HepG2 (cell line): ENCODE data around the gene HAPLN1. TPM values are rescaled to one million over a fixed set of nuclear protein-coding genes. Genes with fewer than 3 reads are reported as not detected.

Source experiments
- ATAC-seq: fragments of 200-7000 bp; cut with Tn5 transposase; 3 replicates; pipeline ENCODE4 v1.9.1; 2020; ENCODE audit warnings: mild to moderate bottlenecking, moderate library complexity
- BruUV-seq: library from RNA; stranded (reverse); fragments of 400-500 nt; replicated peaks from 2 replicates; lab custom pipeline; 2021; lab: Mats Ljungman, UMichigan
- CTCF ChIA-PET: fragments of 300-600 bp; formaldehyde crosslinking; extraction: SDS; loops from one replicate; lab custom pipeline; 2021; ENCODE audit warnings: low total read pairs, inconsistent platforms, low intra/inter-chr PET ratio; lab: Yijun Ruan, JAX
- POLR2A ChIA-PET: fragments of 350-600 bp; sonication (Branson Sonifier 250); formaldehyde crosslinking; loops from one replicate; lab custom pipeline; 2020; ENCODE audit warnings: antibody characterized with exemption, inconsistent platforms; lab: Yijun Ruan, JAX
- DNase-seq: peaks from one replicate; pipeline ENCODE4 v3.0.0-alpha.2; 2015; ENCODE audit warnings: low spot score
- FAIRE-seq: peaks from 3 replicates; lab custom pipeline; 2011; peaks lifted over from hg19 to GRCh38; lab: Jason Lieb, UNC
- H2AFZ ChIP-seq: one replicate; pipeline ENCODE4 v1.6.1; 2011; ENCODE audit warnings: low read length, inconsistent platforms
- H3K27ac ChIP-seq: fragments of 300-600 bp; 3 replicates; pipeline ENCODE4 v1.8.0; 2011; ENCODE audit warnings: mixed run types, mild to moderate bottlenecking, mixed read lengths, low read length, inconsistent platforms; ENCODE audit not compliant: insufficient read depth; ENCODE audit errors: extremely low read length
- H3K27me3 ChIP-seq, 2 experiments: fragments of 200-600 bp in 1 of 2; 2 replicates in 1 of 2; 3 replicates in 1 of 2; pipeline versions ENCODE4 v1.6.0 to v1.8.0; 2011; ENCODE audit warnings: low read length in 2 of 2, mild to moderate bottlenecking in 2 of 2, moderate library complexity in 2 of 2, inconsistent platforms in 1 of 2; ENCODE audit not compliant: insufficient read depth in 2 of 2, control insufficient read depth in 1 of 2
- H3K36me3 ChIP-seq, 2 experiments: fragments of 200-600 bp in 1 of 2; replicated peaks in 1 of 2; 2 replicates in 1 of 2; 3 replicates in 1 of 2; pipeline versions ENCODE4 v1.5.1 to v1.8.0; 2011; ENCODE audit warnings: low read length in 2 of 2, inconsistent platforms in 1 of 2; ENCODE audit not compliant: insufficient read depth in 2 of 2, control insufficient read depth in 1 of 2
- H3K4me1 ChIP-seq: 2 replicates; pipeline ENCODE4 v1.5.1; 2012; ENCODE audit warnings: low read length, inconsistent platforms; ENCODE audit not compliant: insufficient read depth
- H3K4me2 ChIP-seq: 2 replicates; pipeline ENCODE4 v1.6.0; 2011; ENCODE audit warnings: low read depth, low read length, inconsistent platforms
- H3K4me3 ChIP-seq, 3 experiments: fragments of 200-600 bp in 1 of 3; sonication (generic), shearing (Covaris generic) in 1 of 3; replicated peaks in 1 of 3; 2 replicates each; pipeline ENCODE4 v1.5.1; 2011 to 2016; ENCODE audit warnings: low read length in 3 of 3, inconsistent platforms in 2 of 3, low read depth in 2 of 3, mild to moderate bottlenecking in 2 of 3, control low read depth in 1 of 3, mixed read lengths in 1 of 3; ENCODE audit not compliant: insufficient read depth in 1 of 3
- H3K79me2 ChIP-seq: one replicate; pipeline ENCODE4 v1.6.1; 2011; ENCODE audit warnings: low read length, inconsistent platforms; ENCODE audit not compliant: insufficient read depth
- H3K9ac ChIP-seq: 2 replicates; pipeline ENCODE4 v1.6.0; 2011; ENCODE audit warnings: mild to moderate bottlenecking, low read depth, low read length, inconsistent platforms; ENCODE audit not compliant: insufficient read depth
- H3K9me3 ChIP-seq: 2 replicates; pipeline ENCODE4 v1.5.1; 2012; ENCODE audit warnings: mild to moderate bottlenecking, low read length
- H4K20me1 ChIP-seq: 2 replicates; pipeline ENCODE4 v1.6.0; 2011; ENCODE audit warnings: inconsistent platforms, mild to moderate bottlenecking, low read length, moderate library complexity; ENCODE audit not compliant: insufficient read depth
- GRHL1 ChIP-seq: sonication (generic); formaldehyde crosslinking; conservative IDR thresholded peaks from 2 replicates; pipeline ENCODE4 v1.8.0; 2022; ENCODE audit warnings: missing genetic modification reagents
- GTF3A ChIP-seq: sonication (generic); formaldehyde crosslinking; conservative IDR thresholded peaks from 2 replicates; pipeline ENCODE4 v1.4.0; 2020; ENCODE audit warnings: mild to moderate bottlenecking, missing genetic modification reagents
- RAD21 ChIP-seq: fragments of 450-650 bp; formaldehyde crosslinking; IDR thresholded peaks from 2 replicates; pipeline ENCODE4 v1.5.0; 2020; ENCODE audit warnings: mild to moderate bottlenecking
- ZNF331 ChIP-seq: sonication (generic); formaldehyde crosslinking; IDR thresholded peaks from 2 replicates; pipeline ENCODE4 v1.4.0; 2020; ENCODE audit warnings: missing genetic modification reagents
- WGBS: methylation state at CpG from one replicate; pipeline ENCODE4 v1.1.6; 2017; ENCODE audit warnings: low lambda C conversion rate; 5-methylcytosine and 5-hydroxymethylcytosine counted together
- in situ Hi-C: cut with HindIII; loops from 2 replicates; pipeline ENCODE4 v1.10.0; 2017; ENCODE audit warnings: low pct_unique_long_range_greater_than_20kb; ENCODE audit not compliant: extremely low pct_ligation_motif_present
- intact Hi-C: fragments of 100-400 bp; cut with micrococcal nuclease; formaldehyde crosslinking; loops from one replicate; pipeline ENCODE4 v1.10.0; 2022; ENCODE audit not compliant: unreplicated experiment
- polyA plus RNA-seq, 8 experiments: library from polyadenylated mRNA; depleted of rRNA in 3 of 8; stranded (reverse) in 7 of 8; unstranded in 1 of 8; fragments of >200 nt; fragmentation: Illumina TruSeq in 4 of 8; extraction: Trizol in 4 of 8; gene quantifications; 2 replicates each; pipeline versions ENCODE4 v1.2.1 to v1.2.3, GENCODE V29; 2011 to 2016; ENCODE audit warnings: low read depth in 4 of 8, missing spikeins in 1 of 8, mixed read lengths in 1 of 8; ENCODE audit not compliant: insufficient read depth in 1 of 8
- total RNA-seq, 5 experiments: library from RNA; depleted of rRNA; stranded (reverse); fragments of >200 nt; fragmentation: Illumina TruSeq; extraction: Trizol; gene quantifications; 2 replicates each; pipeline ENCODE4 v1.2.3, GENCODE V29; 2016; ENCODE audit warnings: low read depth in 1 of 5
- TF ChIP-seq, protein P1 (sequence below): sonication (generic); formaldehyde crosslinking; IDR thresholded peaks from 2 replicates; pipeline ENCODE4 v1.8.1; 2023; ENCODE audit warnings: missing genetic modification reagents, inconsistent platforms, borderline replicate concordance

Gene HAPLN1
- total and polyA plus RNA-seq, 2 of the 13 experiments (the other 11 are each of a cell fraction or from before 2014, with no cell fraction given), result not detected

DNA sequence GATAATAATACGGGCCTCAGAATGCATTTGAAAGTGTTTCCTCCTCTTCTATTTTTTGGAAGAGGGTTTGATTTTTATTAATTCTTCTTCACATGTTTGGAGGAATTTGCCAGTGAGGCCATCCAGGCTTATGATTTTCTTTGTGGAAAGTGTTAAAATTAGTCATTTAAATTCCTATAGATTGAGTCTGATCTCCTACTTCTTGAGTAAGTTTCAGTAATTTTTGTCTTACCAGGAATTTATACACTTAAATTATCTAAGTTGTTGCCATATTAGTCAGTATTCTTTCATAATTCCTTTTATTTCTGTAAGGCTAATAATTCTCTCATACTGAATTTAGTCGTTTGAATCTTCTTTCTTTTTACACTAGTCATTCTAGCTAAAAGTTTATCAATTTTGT, 25.2 kb upstream of the HAPLN1 start:
- Histone ChIP-seq H2AFZ (no peak overlapping the region), H3K27me3 (no peaks in the 10 kb centered on the region), H3K9ac (no peak overlapping the region), H3K9me3 (no peaks in the 10 kb centered on the region), H3K27ac (no peak overlapping the region), H3K36me3 (no peaks in the 10 kb centered on the region), H4K20me1 (no peaks in the 10 kb centered on the region), H3K4me2 (no peak overlapping the region), H3K79me2 (no peaks in the 10 kb centered on the region), H3K4me1 (peaks cover 29% of the 10 kb centered on the region), H3K4me3 (no peak overlapping the region)
- no peak for TF ChIP-seq ZNF331 (CRISPR knock-in tag)
- TF ChIP-seq, protein P1, sequence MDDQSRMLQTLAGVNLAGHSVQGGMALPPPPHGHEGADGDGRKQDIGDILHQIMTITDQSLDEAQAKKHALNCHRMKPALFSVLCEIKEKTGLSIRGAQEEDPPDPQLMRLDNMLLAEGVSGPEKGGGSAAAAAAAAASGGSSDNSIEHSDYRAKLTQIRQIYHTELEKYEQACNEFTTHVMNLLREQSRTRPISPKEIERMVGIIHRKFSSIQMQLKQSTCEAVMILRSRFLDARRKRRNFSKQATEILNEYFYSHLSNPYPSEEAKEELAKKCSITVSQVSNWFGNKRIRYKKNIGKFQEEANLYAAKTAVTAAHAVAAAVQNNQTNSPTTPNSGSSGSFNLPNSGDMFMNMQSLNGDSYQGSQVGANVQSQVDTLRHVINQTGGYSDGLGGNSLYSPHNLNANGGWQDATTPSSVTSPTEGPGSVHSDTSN (CRISPR knock-in tag), result no peak
- TF ChIP-seq GRHL1, result no peak
- no peak for TF ChIP-seq RAD21
- BruUV-seq, result no TSS peak
- ATAC-seq (no peak), FAIRE-seq (no peak), DNase-seq (no peak)
- CTCF ChIA-PET, result no interaction called here
- intact Hi-C loops, result no loop called here
- 29% methylated on average over 2 of the region's 2 CpGs for WGBS
- POLR2A ChIA-PET, result no interaction called here
- in situ Hi-C loops, result no loop called here

- H2AFZ ChIP-seq, result no peak overlapping the region
- peaks cover 30% of the 10 kb centered on the region for H3K4me1 ChIP-seq
- CTCF ChIA-PET, result no interaction called here
- DNase-seq (no peak), FAIRE-seq (no peak), ATAC-seq (no peak)
- H3K27ac ChIP-seq, result no peak overlapping the region
- H4K20me1 ChIP-seq, result no peaks in the 10 kb centered on the region
- no peaks in the 10 kb centered on the region for H3K36me3 ChIP-seq
- in situ Hi-C loops (no loop called here), intact Hi-C loops (no loop called here)
- no peaks in the 10 kb centered on the region for H3K9me3 ChIP-seq
- no peak overlapping the region for H3K4me2 ChIP-seq
- H3K27me3 ChIP-seq, result no peaks in the 10 kb centered on the region
- TF ChIP-seq GTF3A, result no peak
- 0% methylated on average over 1 of the region's 1 CpG for WGBS
- BruUV-seq, result no TSS peak
- POLR2A ChIA-PET, result no interaction called here
- H3K4me3 ChIP-seq, result no peak overlapping the region
- no peaks in the 10 kb centered on the region for H3K79me2 ChIP-seq
- H3K9ac ChIP-seq, result no peak overlapping the region
Measured at GRCh38 chr5:83744821-83745220, 24.2 kb upstream of the HAPLN1 start.
